NCI-H1105 (cell line): Measurements from ENCODE around the gene DTX4.

Source experiments
- DNase-seq: peaks from one replicate; lab custom pipeline; 2025; lab: John Stamatoyannopoulos, UW

Gene DTX4

DNA sequence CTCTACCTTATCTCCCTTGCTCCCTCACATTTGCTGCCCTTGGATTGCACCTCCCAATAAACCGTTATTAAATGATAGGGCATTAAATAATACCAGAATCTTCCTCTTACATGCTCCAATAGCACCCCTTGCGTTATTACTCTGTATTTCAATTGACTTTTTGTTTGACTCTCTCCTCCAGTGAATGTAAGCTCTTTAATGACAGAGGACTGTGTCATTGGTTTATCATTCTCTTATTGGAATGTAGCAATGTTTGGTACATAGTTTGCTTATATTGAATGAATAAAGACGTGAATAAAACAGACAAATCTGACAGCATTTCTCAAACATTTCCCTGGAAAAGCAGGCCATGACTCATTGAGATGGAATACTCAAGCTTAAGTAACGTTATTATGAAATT lies 49.5 kb downstream of the DTX4 start:
- DNase-seq = no peak

DNA sequence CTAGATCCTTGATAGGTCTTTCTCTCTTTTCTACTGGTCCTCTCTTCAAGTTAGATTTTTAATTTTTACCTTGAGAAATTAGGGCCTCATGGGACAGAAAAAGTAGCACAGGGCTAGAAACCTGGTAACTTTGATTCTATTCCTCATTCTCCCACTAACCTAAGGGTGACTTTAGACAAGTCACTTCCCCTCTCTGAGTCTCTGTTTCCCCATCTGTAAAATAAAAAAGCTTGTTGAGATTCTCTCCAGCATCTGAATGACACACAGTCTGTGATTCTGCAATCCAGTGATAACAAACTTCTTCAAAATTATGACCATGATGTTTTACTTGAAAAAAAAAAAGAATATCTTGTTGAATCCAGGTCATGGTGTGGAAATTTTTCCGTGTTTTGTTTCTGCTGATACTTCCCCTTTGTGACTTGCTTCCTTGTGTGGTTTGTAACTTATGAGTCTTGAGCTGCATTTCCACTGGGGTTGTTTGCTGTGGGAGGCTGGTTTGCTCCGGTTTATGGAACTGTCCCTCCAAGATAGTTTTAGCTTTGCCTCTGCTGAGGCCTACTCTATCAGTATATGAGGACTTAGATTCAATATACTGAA lies 50.6 kb downstream of the DTX4 start:
- no peak for DNase-seq

- no peak for DNase-seq
Observed at GRCh38 chr11:59223177-59223576, 51.2 kb downstream of the DTX4 start.

DNA sequence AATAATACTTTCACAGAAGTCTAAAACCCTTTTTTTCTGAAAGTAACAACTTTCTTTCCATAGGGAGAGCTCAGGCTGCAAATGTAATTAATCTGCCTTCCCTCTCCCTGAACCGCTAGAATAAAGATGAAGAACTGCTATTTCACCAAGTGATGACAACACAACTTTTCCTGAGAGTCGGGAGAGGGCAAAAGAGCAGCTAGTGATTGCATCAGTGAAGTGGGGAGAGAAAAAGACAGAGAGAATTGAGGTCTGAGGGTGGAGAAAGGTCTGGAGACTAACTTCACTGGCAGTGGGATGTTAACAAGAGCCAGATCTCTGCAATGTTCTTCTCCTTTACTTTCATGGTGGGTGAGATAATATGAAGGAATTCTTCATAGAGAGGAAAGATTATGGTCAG lies 51.7 kb downstream of the DTX4 start:
- no peak for DNase-seq

DNA sequence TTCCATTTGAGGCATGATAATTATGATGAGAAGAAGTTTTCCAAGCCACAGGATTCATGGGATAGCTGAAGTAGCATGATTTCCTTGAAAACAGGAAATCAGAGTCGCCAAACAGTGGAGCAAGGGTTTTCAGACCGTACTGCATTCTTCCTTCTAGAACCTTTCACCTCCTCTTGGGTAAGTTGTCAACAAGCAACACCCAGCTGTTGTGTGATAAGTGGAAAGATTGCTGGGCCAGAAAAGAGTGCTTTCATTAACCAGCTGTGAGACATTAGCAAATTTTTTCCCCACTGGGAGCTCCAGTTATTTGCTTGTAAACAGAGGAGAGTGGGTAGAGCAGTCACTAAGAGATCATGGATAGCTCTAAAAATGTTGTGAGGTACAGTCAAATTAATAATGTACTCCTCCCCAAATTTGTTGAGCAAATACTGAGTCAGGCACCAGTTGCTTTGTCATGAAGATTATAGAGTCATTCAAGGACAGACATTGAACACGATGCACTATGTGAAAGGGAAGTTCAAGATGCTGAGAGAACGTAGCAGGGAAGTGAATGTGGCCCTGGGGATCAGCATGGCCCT lies 52.5 kb downstream of the DTX4 start:
- no peak for DNase-seq

- no peak for DNase-seq
Observed at GRCh38 chr11:59225017-59225416, 53.1 kb downstream of the DTX4 start.

GRCh38 chr11:59226396-59226795 lies 54.5 kb downstream of the DTX4 start:
- no peak for DNase-seq

DNA sequence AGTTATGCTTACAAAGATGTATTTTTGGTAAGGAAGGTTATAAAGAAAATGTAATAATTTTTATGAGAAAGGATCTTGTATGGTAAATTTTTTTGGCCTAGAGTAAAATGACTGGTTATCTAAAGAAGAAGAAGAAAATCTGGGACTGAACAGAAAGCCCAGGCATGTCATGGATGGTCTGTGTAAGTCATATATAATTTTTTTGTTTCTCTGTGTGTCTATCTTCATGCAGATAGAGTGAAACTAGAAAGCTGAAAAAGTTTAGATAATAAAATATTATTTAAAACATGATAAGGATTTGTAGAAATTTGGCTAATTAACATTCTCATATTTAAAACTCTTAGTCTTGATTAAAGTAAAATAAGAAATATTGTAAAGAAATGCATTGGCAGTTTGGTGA lies 68.4 kb downstream of the DTX4 start:
- DNase-seq = no peak

GRCh38 chr11:59243633-59244032 lies 71.7 kb downstream of the DTX4 start:
- DNase-seq = no peak

- no peak for DNase-seq
Observed at GRCh38 chr11:59247531-59248227, 75.7 kb downstream of the DTX4 start.

GRCh38 chr11:59249535-59249934 lies 77.6 kb downstream of the DTX4 start:
- DNase-seq = no peak

DNA sequence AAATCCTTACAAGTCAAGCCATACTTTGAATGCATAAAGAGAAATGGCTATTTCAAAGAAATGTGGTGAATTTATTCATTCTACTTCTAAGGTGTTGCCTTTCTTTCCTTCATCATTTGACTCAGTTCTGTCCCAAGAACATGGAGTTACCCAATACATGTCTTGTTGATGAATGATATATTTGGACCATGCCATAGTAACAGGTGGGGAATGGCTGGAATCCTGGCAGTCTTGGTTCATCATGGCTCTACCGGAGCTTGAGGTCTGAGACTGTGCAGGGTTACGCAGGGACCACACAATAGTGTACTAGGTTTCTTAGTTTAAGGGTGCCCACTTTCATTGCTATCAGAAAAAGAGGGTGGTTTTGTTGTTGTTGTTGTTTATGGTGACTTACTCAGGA lies 81.1 kb downstream of the DTX4 start:
- no peak for DNase-seq

- DNase-seq = no peak
Observed at GRCh38 chr11:59254286-59254685, 82.4 kb downstream of the DTX4 start.

GRCh38 chr11:59255281-59255680 lies 83.3 kb downstream of the DTX4 start:
- no peak for DNase-seq
